CD8-positive, alpha-beta memory T cell (primary cell): Measurements from ENCODE around the gene RIMS4. TPM values are rescaled to one million over a fixed set of nuclear protein-coding genes. Genes with fewer than 3 reads are reported as not detected.

Source experiments
- polyA plus RNA-seq: library from polyadenylated mRNA; unstranded; fragments of 300-500 nt; fragmentation: Illumina TruSeq; gene quantifications from one replicate; pipeline ENCODE4 v1.2.3, GENCODE V29; 2021
- total RNA-seq, 2 experiments: library from RNA; stranded (reverse); gene quantifications; one replicate each; pipeline ENCODE4 v1.2.3, GENCODE V29; 2021

Gene RIMS4
- total and polyA plus RNA-seq, 3 experiments from 2014 or later = not detected

Other genes with a start within 250 kb of the RIMS4 start
- gene PKIG, start 228.0 kb downstream of the RIMS4 start, total RNA-seq = 1 to 10 TPM; 4.4 to 4.9 TPM
- gene PKIG, start 228.0 kb downstream of the RIMS4 start, polyA plus RNA-seq = 0.97 TPM
- 10 to 100 TPM; 21.1 to 21.3 TPM for gene ADA, start 158.8 kb downstream of the RIMS4 start, total RNA-seq
- 56.4 TPM for gene ADA, start 158.8 kb downstream of the RIMS4 start, polyA plus RNA-seq
- not detected for gene CCN5, start 95.2 kb downstream of the RIMS4 start, total RNA-seq
- gene CCN5, start 95.2 kb downstream of the RIMS4 start, polyA plus RNA-seq = not detected
- under 1 TPM; 0.09 to 0.15 TPM for gene KCNK15, start 64.7 kb downstream of the RIMS4 start, total RNA-seq
- not detected for gene KCNK15, start 64.7 kb downstream of the RIMS4 start, polyA plus RNA-seq
- 100 to 1,000 TPM; 275 to 276 TPM for gene YWHAB, start 75.2 kb upstream of the RIMS4 start, total RNA-seq
- gene YWHAB, start 75.2 kb upstream of the RIMS4 start, polyA plus RNA-seq = 661 TPM
- 10 to 100 TPM; 61.1 to 61.4 TPM for gene PABPC1L, start 99.5 kb upstream of the RIMS4 start, total RNA-seq
- 1.3 TPM for gene PABPC1L, start 99.5 kb upstream of the RIMS4 start, polyA plus RNA-seq
- 10 to 100 TPM; 75.4 to 76.8 TPM for gene TOMM34, start 149.9 kb upstream of the RIMS4 start, total RNA-seq
- gene TOMM34, start 149.9 kb upstream of the RIMS4 start, polyA plus RNA-seq = 21.0 TPM
- gene STK4, start 156.0 kb upstream of the RIMS4 start, total RNA-seq = 100 to 1,000 TPM; 200 to 210 TPM
- 192 TPM for gene STK4, start 156.0 kb upstream of the RIMS4 start, polyA plus RNA-seq